CD4-positive, alpha-beta T cell treated with Interleukin-15 for 4 hours (primary cell): ENCODE measurements around the gene LRCOL1.

Source experiments
- DNase-seq: peaks from one replicate; pipeline ENCODE4 v3.0.0-alpha.2; 2020; ENCODE audit warnings: low spot score

The LRCOL1 gene

GRCh38 chr12:132610051-132610759, at the start of gene LRCOL1:
Gene LRCOL1, minus strand, starts transcription at chr12:132610582. Its CDS starts 4,331 bp downstream, at chr12:132606251.
- no peak for DNase-seq

DNA sequence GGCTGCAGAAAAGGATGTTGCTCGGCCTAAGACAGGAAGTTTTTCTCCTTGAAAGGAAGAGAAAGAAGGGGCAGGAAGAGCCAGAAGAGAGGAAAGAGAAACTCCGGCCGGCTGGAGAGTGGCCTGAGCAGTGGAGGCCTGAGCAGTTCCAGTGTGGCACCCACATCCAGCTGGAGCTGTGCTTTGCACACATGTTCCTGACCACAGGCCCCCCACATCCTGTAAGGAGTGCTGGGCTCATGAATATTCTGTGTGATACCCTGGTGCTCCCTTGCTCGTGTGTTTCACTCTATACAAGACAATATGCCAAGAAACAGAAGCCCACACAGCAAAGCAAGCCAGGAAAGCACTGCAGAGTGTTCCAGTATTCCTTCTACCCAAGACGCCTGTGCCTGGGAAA, 49.7 kb upstream of the LRCOL1 start:
- no peak for DNase-seq

DNA sequence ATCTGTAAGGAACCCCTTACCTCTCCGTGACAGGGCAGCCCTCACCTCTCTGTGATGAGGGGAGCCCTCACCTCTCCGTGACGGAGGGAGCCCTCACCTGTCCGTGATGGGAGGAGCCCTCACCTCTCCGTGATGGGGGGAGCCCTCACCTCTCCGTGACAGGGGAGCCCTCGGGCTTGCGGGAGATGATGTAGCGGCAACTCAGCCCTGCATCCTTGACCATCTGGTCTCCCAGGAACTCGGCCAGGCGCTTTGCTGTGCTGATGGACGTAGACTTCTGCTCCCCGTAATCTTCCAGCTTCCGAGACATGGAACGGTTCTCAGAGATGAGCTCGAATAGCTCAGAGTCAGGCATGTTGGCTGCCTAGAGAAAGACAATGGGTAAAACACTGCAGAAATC, 48.8 kb upstream of the LRCOL1 start:
- DNase-seq = no peak

DNA sequence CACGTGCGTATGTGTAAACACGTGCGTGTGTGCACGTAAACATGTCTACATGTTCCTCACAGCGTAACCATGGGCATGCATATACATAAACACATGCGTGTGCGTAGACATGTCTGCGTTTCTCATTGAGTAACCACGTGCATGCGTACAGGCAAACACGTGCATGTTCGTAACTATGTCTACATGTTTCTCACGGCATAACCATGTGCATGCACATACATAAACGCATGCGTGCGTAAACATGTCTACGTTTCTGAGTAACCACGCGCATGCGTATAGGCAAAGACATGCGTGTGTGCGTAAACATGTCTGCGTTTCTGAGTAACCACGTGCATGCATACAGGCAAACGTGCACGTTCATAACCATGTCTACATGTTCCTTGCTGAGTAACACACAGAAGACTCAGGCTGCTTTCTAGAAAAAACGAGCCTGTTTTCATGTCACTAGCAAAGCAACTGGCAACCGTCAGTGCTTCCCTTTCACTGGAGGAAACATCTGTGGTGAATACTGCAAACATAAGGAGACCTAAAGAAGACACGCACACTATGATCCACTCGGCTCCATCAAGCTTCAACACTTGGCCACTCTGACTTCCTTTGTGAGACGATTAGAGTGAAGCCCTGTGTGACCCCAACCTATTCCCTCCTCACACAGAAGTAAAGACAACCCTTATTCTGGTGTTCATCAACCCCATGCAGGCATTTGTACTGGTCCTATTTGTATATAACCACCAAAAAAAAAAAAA, 47.9 kb upstream of the LRCOL1 start:
- no peak for DNase-seq

DNA sequence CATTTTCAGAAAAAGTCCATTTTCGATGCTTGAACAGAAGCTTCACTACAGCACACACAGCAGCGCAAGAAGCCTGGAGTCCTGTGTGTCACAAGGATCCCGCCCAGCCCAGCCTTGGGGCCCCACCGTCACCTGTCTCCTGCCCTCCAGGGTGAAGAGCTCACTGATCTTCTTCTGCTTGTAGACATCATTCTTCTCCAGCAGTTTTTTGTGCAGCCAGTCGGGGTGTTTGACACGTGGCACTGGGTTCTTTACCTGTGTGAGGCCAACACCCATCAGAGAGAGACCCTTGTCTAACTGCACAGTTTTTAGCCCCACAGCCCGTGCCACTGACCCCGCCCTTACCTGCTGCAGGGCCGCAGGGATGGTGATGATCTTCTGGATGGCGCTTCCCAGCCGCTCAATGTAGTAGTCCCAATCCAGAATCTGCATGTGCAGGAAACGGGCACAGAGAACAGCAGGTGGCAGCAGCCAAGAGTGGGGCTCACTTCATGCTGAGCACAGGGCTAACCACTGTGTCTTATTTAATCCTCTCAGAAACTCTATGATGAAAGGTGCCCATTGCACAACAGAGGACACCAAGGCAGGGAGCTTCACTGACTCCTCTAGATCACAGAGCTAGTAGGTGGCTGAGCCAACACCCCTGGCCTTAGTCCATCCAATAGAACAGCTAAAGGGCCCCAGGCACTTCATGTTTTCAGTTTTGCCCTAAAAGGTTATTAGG, 46.8 kb upstream of the LRCOL1 start:
- DNase-seq = no peak

DNA sequence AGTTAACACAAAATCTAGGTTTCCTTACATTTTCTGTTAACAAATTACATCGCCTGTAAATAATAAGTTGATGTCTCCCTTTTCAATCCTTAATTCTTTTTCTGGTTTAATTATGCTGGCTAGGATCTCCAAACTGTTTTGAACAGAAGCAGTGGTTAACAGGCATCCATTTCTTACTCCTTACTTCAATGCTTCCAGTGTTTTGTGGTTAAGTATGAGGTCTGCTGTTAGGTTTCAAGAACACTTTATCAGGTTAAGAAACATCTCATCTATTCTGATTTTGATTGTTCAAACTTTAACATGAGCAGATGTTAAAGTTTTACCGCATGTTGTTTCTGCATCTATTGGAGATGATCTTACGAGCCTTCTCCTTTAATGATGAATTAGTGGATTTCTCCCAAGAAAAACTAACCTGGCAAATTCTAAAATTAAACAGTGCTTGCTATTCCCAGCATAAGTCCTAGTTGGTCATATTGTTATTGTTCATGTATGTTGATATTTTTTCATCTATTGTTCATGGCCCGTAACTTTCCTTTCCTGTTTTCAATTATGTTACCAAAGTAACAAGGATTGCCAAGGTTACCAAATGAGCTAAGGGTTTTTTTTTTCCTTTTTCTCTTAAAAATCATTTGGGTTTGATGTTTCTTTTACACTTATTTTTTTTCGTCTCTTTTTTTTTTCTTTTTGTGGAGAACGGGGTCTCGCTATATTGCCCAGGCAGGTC, 43.3 kb upstream of the LRCOL1 start:
- DNase-seq = no peak

DNA sequence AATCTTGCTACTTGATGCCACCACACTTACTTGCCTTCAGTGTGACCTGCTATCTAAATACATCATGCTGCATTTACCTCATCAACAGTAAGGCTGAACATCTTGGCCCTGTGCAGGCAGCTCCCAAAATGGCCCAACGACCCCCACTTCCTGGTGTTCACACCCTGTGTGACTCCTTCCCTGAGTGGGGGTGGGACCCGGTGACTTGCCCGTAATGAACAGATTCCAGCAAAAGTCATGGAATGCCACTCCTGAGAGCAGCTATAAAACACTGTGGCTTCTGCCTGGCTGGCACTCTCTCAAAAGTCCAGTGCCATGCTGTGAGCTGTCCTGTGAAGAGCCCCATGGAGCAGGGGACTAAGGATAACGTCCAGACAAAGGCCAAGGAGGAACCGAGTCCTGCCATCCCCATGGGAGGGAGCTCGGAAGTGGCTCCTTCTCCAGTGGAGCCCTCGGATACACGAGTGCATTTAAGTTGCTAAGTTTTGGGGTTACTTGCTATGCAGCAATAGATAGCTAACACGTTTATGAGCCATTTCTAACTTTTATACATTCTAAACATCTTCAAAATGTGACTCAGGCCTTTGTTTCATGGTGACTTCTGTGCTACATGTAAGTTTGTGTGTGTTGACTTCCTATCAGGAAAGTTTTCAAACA, 41.2 kb upstream of the LRCOL1 start:
- no peak for DNase-seq

DNA sequence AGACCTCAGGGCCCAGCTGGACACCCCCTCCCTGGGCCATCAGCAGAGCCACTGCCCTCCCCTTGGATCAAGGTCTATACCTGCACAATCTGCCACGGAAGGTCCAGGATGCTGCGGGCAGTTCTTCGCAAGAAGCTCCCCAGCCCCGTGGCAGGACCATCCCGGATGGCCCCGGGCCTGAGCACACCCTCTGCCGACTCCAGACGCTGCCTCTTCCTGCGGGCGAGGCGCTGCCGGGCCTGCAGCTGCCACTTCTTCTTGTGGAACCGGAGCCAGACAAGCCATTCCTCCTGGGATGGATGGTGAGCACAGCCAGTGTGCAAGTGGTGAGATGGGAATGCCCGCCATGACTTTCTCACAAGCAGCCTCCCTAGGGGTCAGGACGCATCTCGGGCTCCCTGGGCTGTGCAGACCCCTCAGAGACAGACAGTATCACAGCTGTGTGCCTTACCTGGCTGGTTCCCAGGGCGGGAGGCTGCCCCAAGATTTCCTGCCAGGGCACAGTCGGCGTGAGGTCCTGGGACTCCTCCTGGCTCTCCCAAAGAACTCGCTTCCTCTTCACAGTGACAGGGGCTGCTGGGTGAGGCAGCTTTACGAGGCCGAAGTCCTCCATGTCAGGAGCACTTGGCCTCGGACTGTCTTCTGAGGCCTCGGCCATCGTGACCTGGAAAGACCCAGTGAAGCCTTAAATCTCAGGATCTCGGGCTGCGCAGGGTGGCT, 39.0 kb upstream of the LRCOL1 start:
- DNase-seq = no peak

GRCh38 chr12:132648616-132649225, 38.3 kb upstream of the LRCOL1 start:
- no peak for DNase-seq

GRCh38 chr12:132647858-132648257, 37.5 kb upstream of the LRCOL1 start:
- DNase-seq = no peak

GRCh38 chr12:132646850-132647249, 36.5 kb upstream of the LRCOL1 start:
- no peak for DNase-seq

- no peak for DNase-seq
Observed at GRCh38 chr12:132642846-132643835, 32.8 kb upstream of the LRCOL1 start.

GRCh38 chr12:132641811-132642650, 31.6 kb upstream of the LRCOL1 start:
- DNase-seq = no peak

- no peak for DNase-seq
Observed at GRCh38 chr12:132640936-132641335, 30.6 kb upstream of the LRCOL1 start.

DNA sequence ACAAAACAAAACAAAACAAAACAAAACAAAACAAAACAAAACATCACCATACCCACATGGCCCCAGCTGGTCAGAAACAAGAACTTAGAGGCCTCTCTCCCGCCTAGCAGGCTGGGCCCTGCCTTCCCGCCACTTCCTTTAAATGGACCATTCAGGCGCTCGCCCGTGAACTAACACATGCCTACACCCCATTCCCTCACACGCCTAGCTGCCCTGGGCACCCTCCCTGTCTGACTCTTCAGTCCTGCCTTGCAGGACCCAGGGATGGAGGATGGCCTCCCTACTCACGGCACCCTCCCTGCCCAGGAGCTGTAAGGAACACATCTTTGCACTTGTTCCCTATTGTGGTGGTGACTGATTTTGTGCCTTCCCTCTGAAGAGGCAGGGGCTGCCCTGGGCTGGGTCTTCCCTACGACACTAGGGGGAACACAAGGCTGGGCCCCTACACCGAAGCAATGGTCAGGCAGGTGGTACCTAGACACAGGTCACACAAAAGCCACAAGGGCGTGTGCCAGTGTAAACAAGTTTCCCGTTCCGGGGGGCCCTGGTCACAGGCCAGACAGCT, 29.7 kb upstream of the LRCOL1 start:
- DNase-seq = no peak

DNA sequence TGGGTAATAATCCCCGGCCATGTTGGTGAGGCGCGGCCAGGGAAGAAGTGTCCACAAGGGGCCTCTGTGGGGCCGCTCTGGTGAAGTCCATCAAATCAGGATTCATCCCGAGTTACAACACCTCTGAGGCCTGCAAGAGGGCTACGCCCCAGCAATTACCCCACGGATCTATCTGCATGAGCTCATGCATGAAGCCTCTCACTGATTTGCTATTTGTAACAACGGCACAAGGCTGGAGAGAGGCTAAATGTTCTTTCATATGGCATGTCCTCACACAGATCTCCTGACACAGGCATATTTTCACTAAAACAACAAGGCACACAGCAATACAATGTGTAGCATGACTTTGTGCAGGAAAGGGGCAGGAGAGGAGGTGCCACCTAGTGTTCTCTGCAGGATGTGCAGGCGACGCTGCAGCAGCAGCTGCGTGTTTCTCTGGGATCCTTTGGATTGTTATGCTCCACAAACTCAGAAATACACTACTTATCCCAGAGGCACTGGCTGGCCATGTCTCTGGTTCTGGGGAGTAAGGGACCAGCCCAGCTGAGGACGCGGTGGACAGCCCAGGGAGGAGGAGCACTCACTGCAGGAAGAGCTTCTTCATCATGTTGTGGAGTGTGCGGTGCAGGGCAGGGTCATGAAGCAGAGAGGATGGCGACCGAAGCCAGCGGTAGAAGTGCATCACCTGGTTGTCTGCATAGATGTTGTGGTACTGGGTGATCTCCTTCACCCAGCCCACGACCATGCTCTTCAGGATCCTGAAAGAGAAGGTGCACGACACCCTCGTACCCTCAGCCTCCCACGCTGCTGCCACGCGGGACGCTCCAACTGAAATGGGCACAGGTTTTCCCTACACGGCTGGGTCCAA, 28.4 kb upstream of the LRCOL1 start:
- no peak for DNase-seq

DNA sequence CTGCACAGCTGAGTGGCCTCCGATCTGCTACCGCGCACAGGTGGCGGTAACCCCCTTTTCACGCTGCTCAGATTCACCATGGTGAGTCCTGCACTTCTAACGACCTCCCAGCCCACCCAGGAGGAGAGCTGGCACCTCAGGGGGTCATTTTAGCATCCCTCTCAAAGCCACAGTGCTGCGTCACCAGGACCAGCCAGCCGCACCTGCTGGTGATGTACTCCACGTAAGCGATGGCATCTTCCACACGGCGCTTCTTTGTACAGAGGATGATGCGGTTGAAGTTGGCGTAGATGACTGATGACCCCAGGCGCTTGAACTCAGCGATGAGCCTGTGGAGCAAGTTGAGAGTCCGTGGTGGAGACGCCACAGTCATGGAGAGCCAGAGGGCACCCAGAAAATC, 27.4 kb upstream of the LRCOL1 start:
- no peak for DNase-seq
